Chondrocyte (in vitro differentiated cells): ENCODE data around the gene GUK1. TPM values are rescaled to one million over a fixed set of nuclear protein-coding genes. Genes with fewer than 3 reads are reported as not detected.

Experiments
- DNase-seq: peaks from one replicate; pipeline ENCODE4 v3.0.0; 2021; ENCODE audit warnings: mixed read lengths, low spot score
- H3K27ac Mint-ChIP-seq: one replicate; pipeline ENCODE4 v1.8.0; 2021; ENCODE audit warnings: mild to moderate bottlenecking, moderate library complexity, mixed read lengths; ENCODE audit not compliant: unreplicated experiment
- H3K27me3 Mint-ChIP-seq: 2 replicates; pipeline ENCODE4 v1.8.0; 2021; ENCODE audit warnings: low read depth, mixed read lengths
- H3K36me3 Mint-ChIP-seq: 2 replicates; pipeline ENCODE4 v1.8.0; 2021; ENCODE audit warnings: low read depth, mixed read lengths
- H3K4me1 Mint-ChIP-seq: 2 replicates; pipeline ENCODE4 v1.8.0; 2021; ENCODE audit warnings: low read depth, mild to moderate bottlenecking, mixed read lengths
- H3K4me3 Mint-ChIP-seq: one replicate; pipeline ENCODE4 v1.8.0; 2021; ENCODE audit warnings: mild to moderate bottlenecking, moderate library complexity, mixed read lengths; ENCODE audit not compliant: unreplicated experiment
- H3K9me3 Mint-ChIP-seq: 2 replicates; pipeline ENCODE4 v1.8.0; 2021; ENCODE audit warnings: low read depth, mixed read lengths
- long read RNA-seq: library from polyadenylated mRNA; stranded (forward); transcript quantifications from one replicate; pipeline ENCODE4 v2.0.0, GENCODE V29; 2021
- total RNA-seq: library from RNA; stranded (reverse); gene quantifications from 3 replicates; pipeline ENCODE4 v1.2.1, GENCODE V29; 2021
- TF ChIP-seq, protein P1 (sequence below): fragments of 200-600 bp; sonication (generic); IDR thresholded peaks from 2 replicates; pipeline ENCODE4 v1.5.0; 2021; ENCODE audit warnings: antibody characterized with exemption, mild to moderate bottlenecking, moderate library complexity

The GUK1 gene, protein sequence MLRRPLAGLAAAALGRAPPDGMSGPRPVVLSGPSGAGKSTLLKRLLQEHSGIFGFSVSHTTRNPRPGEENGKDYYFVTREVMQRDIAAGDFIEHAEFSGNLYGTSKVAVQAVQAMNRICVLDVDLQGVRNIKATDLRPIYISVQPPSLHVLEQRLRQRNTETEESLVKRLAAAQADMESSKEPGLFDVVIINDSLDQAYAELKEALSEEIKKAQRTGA
- total RNA-seq = 155 to 196 TPM (median 189 TPM) in 3 replicates
- long read RNA-seq, transcript GUK1-201 (9 exons, 1,084 nt) = minor isoform, 33 of 402 reads
- long read RNA-seq, transcript GUK1-210 (8 exons, 990 nt) = major isoform, 249 of 402 reads
- long read RNA-seq, transcript GUK1-208 (7 exons, 842 nt) = minor isoform, 37 of 402 reads
- long read RNA-seq, transcript GUK1-202 (7 exons, 940 nt) = minor isoform, 7 of 402 reads
- long read RNA-seq, partial matches to known transcripts = 18 of 402 reads
- long read RNA-seq, other reads (novel, unspliced or antisense) = 51 of 402 reads

DNA sequence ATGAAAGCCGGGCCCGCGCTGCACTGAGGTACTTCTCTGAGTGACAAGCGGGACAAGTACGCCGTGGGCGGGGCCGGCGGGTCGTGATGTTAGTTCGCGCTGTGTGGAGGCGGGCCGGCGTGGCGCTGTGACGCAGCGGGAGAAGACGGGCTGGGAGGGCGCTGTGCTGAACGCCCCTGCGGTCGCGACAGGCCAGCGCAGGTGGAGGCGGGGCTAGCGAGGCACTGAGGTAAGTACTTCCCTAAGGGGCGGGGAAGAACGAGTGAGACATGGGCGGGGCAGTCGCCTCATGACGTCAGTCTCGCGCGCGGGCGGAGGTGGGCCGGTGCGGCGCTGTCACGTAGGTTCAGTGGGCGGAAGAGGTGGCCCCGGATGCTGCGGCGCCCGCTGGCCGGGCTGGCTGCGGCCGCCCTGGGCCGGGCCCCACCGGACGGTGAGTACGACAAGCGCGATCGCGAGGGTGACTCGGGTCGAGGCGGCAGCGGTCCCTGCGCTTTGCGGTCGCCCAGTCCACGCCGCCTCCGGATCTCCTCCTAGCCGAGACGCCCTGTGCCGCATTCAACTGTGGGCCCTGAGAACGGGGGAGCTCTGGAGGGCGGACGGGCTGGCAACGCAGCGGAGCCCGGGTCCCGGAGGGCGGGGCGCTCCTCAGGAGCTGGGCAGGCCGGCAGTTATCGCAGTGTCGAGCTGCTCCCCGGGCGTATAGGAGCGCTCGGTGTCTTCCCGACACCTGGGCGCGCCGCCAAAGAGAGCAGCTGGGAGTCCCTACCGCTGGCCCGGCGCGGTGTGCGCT lies at the start of gene GUK1:
GUK1 (plus strand) TSS at position 349 of the 793 bp plus-strand sequence; CDS start at position 373, 24 bp downstream.
- DNase-seq = peak; percentile 100
- peaks cover 32% of the 10 kb centered on the region for H3K4me1 Mint-ChIP-seq
- peak within 1 kb of the TSS; percentile 91 for H3K4me3 Mint-ChIP-seq
- H3K9me3 Mint-ChIP-seq = no peaks in the 10 kb centered on the region
- no peaks in the 10 kb centered on the region for H3K36me3 Mint-ChIP-seq
- H3K27ac Mint-ChIP-seq = peak within 1 kb of the TSS; percentile 93
- TF ChIP-seq, protein P1, sequence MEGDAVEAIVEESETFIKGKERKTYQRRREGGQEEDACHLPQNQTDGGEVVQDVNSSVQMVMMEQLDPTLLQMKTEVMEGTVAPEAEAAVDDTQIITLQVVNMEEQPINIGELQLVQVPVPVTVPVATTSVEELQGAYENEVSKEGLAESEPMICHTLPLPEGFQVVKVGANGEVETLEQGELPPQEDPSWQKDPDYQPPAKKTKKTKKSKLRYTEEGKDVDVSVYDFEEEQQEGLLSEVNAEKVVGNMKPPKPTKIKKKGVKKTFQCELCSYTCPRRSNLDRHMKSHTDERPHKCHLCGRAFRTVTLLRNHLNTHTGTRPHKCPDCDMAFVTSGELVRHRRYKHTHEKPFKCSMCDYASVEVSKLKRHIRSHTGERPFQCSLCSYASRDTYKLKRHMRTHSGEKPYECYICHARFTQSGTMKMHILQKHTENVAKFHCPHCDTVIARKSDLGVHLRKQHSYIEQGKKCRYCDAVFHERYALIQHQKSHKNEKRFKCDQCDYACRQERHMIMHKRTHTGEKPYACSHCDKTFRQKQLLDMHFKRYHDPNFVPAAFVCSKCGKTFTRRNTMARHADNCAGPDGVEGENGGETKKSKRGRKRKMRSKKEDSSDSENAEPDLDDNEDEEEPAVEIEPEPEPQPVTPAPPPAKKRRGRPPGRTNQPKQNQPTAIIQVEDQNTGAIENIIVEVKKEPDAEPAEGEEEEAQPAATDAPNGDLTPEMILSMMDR = peak; percentile 61
- peaks cover 8% of the 10 kb centered on the region for H3K27me3 Mint-ChIP-seq

DNA sequence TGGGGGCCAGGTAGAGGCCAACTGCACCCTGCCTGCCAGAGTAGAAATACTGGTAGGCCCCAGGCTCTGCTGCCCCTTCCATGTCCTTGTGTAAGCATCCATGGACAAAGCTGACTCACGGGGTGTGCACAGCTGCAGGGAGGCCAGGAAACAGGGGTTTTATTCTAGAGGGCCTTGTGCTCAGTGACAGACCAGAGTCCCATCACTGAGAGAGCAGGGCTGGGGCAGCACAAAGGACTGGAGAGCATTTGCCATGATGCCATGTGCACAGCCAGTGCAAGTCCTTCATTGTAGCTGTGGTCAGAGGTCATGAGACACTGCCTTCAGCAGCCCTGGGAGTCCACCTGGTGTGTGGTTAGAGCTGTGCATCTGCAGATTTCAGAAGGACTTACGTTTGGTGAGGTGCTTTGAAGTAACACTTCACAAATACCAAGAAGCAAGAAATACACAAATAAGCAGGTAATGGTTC lies 49.4 kb upstream of the GUK1 start:
- Mint-ChIP-seq H3K36me3 (peaks cover 10% of the 10 kb centered on the region), H3K4me3 (no peak overlapping the region), H3K9me3 (peaks cover 7% of the 10 kb centered on the region), H3K27ac (peak overlapping the region; percentile 74), H3K27me3 (no peaks in the 10 kb centered on the region), H3K4me1 (peaks cover 73% of the 10 kb centered on the region)
- DNase-seq = peak; percentile 50
- TF ChIP-seq, protein P1 = no peak

DNA sequence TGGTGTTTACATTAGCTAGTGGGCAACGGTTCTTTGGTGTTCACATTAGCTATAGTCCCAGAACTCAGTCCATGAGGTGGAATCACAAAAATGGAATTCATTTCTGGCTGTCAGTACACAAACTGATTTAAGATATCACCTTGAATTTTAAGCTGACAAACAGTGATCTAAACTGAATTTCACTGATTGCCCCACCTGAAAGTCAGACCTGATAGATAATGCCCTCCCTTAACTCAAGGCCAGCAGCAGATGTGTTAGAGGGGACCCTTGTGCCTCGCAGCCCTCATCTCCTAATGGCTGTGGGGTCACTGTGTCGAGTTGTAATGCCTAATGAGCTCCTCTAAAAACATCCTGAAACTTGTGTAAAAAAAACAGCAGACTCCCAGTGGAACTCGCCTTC lies 49.0 kb upstream of the GUK1 start:
- H3K4me3 Mint-ChIP-seq = no peak overlapping the region

DNA sequence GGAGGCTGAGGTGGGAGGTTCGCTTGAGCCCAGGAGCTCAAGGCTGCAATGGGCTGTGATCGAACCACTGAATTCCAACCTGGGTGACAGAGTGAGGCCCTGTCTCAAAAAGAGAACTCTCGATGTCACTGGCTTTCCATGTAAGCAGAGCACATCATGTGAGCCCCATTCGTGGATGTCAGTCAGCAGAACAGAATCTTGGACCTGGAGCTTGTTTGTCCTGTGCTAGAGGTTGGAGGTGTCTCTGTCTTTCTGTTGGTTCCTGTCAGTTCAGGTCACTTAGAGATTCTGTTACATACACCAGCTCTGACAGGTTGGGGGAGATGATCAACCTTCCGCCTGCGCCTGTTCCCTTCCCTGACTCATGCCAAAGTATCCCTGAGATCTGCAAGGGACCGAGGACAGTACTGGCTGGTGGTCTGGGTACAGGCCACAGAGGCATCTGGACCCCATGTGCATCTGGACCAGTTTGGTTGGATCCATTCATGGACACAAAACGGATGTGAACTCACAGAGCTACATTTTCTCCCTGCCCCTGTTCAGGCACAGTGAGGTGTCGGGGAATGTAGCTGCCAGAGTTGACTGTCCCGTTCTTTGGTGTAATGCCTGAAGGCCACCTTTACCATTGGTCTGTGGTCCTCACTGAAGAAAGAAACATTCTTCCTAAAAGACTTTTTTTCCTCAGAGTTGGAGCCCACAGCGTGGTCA lies 47.6 kb upstream of the GUK1 start:
- Mint-ChIP-seq H3K36me3 (peaks cover 15% of the 10 kb centered on the region), H3K27me3 (no peaks in the 10 kb centered on the region), H3K4me1 (peaks cover 59% of the 10 kb centered on the region), H3K4me3 (no peak overlapping the region), H3K9me3 (peaks cover 7% of the 10 kb centered on the region), H3K27ac (peak overlapping the region; percentile 17)
- DNase-seq = peak; percentile 34
- TF ChIP-seq, protein P1 = no peak

More for the DNA sequence above, 49.0 kb upstream of the GUK1 start:
- Mint-ChIP-seq H3K9me3 (peaks cover 7% of the 10 kb centered on the region), H3K36me3 (peaks cover 12% of the 10 kb centered on the region), H3K27me3 (no peaks in the 10 kb centered on the region), H3K4me1 (peaks cover 73% of the 10 kb centered on the region), H3K27ac (peak overlapping the region; percentile 54)
- DNase-seq = peak; percentile 13
- TF ChIP-seq, protein P1 = no peak
